Measurements from ENCODE around the gene SPAG9. TPM values are rescaled to one million over a fixed set of nuclear protein-coding genes. Genes with fewer than 3 reads are reported as not detected.

SPAG9 gene
- total RNA-seq, 3 donors from 2014 or later = 37.2 to 45.6 (median 37.4) TPM

- DNase-seq (no peak), ATAC-seq (no peak)
- Mint-ChIP-seq H3K4me3 (no peak overlapping the region), H3K4me1 (ENCODE audit: low read depth) (peaks cover 14% of the 10 kb centered on the region), H3K9me3 (no peaks in the 10 kb centered on the region), H3K27me3 (ENCODE audit: low read depth) (no peaks in the 10 kb centered on the region), H3K36me3 (ENCODE audit: insufficient read depth) (peaks cover 8% of the 10 kb centered on the region)
Measured at GRCh38 chr17:51052235-51052634, 68.4 kb downstream of the SPAG9 start.

GRCh38 chr17:51050291-51051033 lies 70.2 kb downstream of the SPAG9 start:
- ATAC-seq = no peak
- DNase-seq = no peak
- Mint-ChIP-seq H3K4me3 (no peak overlapping the region), H3K9me3 (no peaks in the 10 kb centered on the region), H3K27me3 (ENCODE audit: low read depth) (no peaks in the 10 kb centered on the region), H3K36me3 (ENCODE audit: insufficient read depth) (peaks cover 8% of the 10 kb centered on the region), H3K4me1 (ENCODE audit: low read depth) (peaks cover 8% of the 10 kb centered on the region)

GRCh38 chr17:51046514-51047384 lies 73.9 kb downstream of the SPAG9 start:
- no peak for DNase-seq
- H3K36me3 Mint-ChIP-seq (ENCODE audit: insufficient read depth) = peaks cover 8% of the 10 kb centered on the region
- H3K4me3 Mint-ChIP-seq = no peak overlapping the region
- no peaks in the 10 kb centered on the region for H3K27me3 Mint-ChIP-seq (ENCODE audit: low read depth)
- no peak for ATAC-seq
- no peaks in the 10 kb centered on the region for H3K9me3 Mint-ChIP-seq
- peaks cover 8% of the 10 kb centered on the region for H3K4me1 Mint-ChIP-seq (ENCODE audit: low read depth)

- no peaks in the 10 kb centered on the region for H3K9me3 Mint-ChIP-seq
- no peaks in the 10 kb centered on the region for H3K27me3 Mint-ChIP-seq (ENCODE audit: low read depth)
- H3K4me1 Mint-ChIP-seq (ENCODE audit: low read depth) = peaks cover 8% of the 10 kb centered on the region
- DNase-seq (no peak), ATAC-seq (no peak)
- no peak overlapping the region for H3K4me3 Mint-ChIP-seq
- peaks cover 12% of the 10 kb centered on the region for H3K36me3 Mint-ChIP-seq (ENCODE audit: insufficient read depth)
Measured at GRCh38 chr17:51046046-51046445, 74.6 kb downstream of the SPAG9 start.

- Mint-ChIP-seq H3K27me3 (ENCODE audit: low read depth) (no peaks in the 10 kb centered on the region), H3K4me1 (ENCODE audit: low read depth) (peaks cover 6% of the 10 kb centered on the region), H3K36me3 (ENCODE audit: insufficient read depth) (peaks cover 10% of the 10 kb centered on the region), H3K9me3 (no peaks in the 10 kb centered on the region), H3K4me3 (no peak overlapping the region)
- no peak for ATAC-seq
- no peak for DNase-seq
Measured at GRCh38 chr17:51045621-51046020, 75.0 kb downstream of the SPAG9 start.

- Mint-ChIP-seq H3K4me1 (ENCODE audit: low read depth) (peaks cover 5% of the 10 kb centered on the region), H3K9me3 (no peaks in the 10 kb centered on the region), H3K36me3 (ENCODE audit: insufficient read depth) (peaks cover 9% of the 10 kb centered on the region), H3K27me3 (ENCODE audit: low read depth) (no peaks in the 10 kb centered on the region), H3K4me3 (no peak overlapping the region)
- no peak for DNase-seq
- no peak for ATAC-seq
Measured at GRCh38 chr17:51044976-51045375, 75.7 kb downstream of the SPAG9 start.

GRCh38 chr17:51036084-51036483 lies 84.6 kb downstream of the SPAG9 start:
- H3K4me3 Mint-ChIP-seq = no peak overlapping the region
- ATAC-seq = no peak
- H3K9me3 Mint-ChIP-seq = no peaks in the 10 kb centered on the region
- H3K27me3 Mint-ChIP-seq (ENCODE audit: low read depth) = no peaks in the 10 kb centered on the region
- DNase-seq = no peak
- peaks cover 24% of the 10 kb centered on the region for H3K4me1 Mint-ChIP-seq (ENCODE audit: low read depth)
- peaks cover 24% of the 10 kb centered on the region for H3K36me3 Mint-ChIP-seq (ENCODE audit: insufficient read depth)

GRCh38 chr17:51035431-51035830 lies 85.2 kb downstream of the SPAG9 start:
- Mint-ChIP-seq H3K4me3 (no peak overlapping the region), H3K9me3 (no peaks in the 10 kb centered on the region), H3K4me1 (ENCODE audit: low read depth) (peaks cover 28% of the 10 kb centered on the region), H3K27me3 (ENCODE audit: low read depth) (no peaks in the 10 kb centered on the region), H3K36me3 (ENCODE audit: insufficient read depth) (peaks cover 24% of the 10 kb centered on the region)
- ATAC-seq (no peak), DNase-seq (no peak)

- DNase-seq (no peak), ATAC-seq (no peak)
- Mint-ChIP-seq H3K9me3 (no peaks in the 10 kb centered on the region), H3K27me3 (ENCODE audit: low read depth) (no peaks in the 10 kb centered on the region), H3K4me3 (no peak overlapping the region), H3K36me3 (ENCODE audit: insufficient read depth) (peaks cover 24% of the 10 kb centered on the region), H3K4me1 (ENCODE audit: low read depth) (peaks cover 35% of the 10 kb centered on the region)
Measured at GRCh38 chr17:51034800-51035199, 85.9 kb downstream of the SPAG9 start.

- no peaks in the 10 kb centered on the region for H3K9me3 Mint-ChIP-seq
- H3K4me3 Mint-ChIP-seq = no peak overlapping the region
- ATAC-seq = no peak
Measured at GRCh38 chr17:51032850-51033249, 87.8 kb downstream of the SPAG9 start.

GRCh38 chr17:51029568-51030463 lies 90.9 kb downstream of the SPAG9 start:
- H3K9me3 Mint-ChIP-seq = no peaks in the 10 kb centered on the region
- DNase-seq (no peak), ATAC-seq (peak; percentile 62 to 82)
- peak overlapping the region; percentile 62 for H3K4me3 Mint-ChIP-seq
- H3K36me3 Mint-ChIP-seq (ENCODE audit: insufficient read depth) = peaks cover 17% of the 10 kb centered on the region
- H3K4me1 Mint-ChIP-seq (ENCODE audit: low read depth) = peaks cover 29% of the 10 kb centered on the region
- H3K27me3 Mint-ChIP-seq (ENCODE audit: low read depth) = no peaks in the 10 kb centered on the region

More at GRCh38 chr17:51032850-51033249, 87.8 kb downstream of the SPAG9 start:
- Mint-ChIP-seq H3K27me3 (ENCODE audit: low read depth) (no peaks in the 10 kb centered on the region), H3K36me3 (ENCODE audit: insufficient read depth) (peaks cover 16% of the 10 kb centered on the region), H3K4me1 (ENCODE audit: low read depth) (peaks cover 50% of the 10 kb centered on the region)
- no peak for DNase-seq

GRCh38 chr17:51029142-51029541 lies 91.5 kb downstream of the SPAG9 start:
- peaks cover 12% of the 10 kb centered on the region for H3K36me3 Mint-ChIP-seq (ENCODE audit: insufficient read depth)
- peaks cover 26% of the 10 kb centered on the region for H3K4me1 Mint-ChIP-seq (ENCODE audit: low read depth)
- no peaks in the 10 kb centered on the region for H3K9me3 Mint-ChIP-seq
- no peaks in the 10 kb centered on the region for H3K27me3 Mint-ChIP-seq (ENCODE audit: low read depth)
- peak overlapping the region; percentile 62 for H3K4me3 Mint-ChIP-seq
- no peak for DNase-seq
- ATAC-seq = no peak

- peaks cover 26% of the 10 kb centered on the region for H3K4me1 Mint-ChIP-seq (ENCODE audit: low read depth)
Measured at GRCh38 chr17:51028176-51028863, 92.3 kb downstream of the SPAG9 start.

More at GRCh38 chr17:51028176-51028863, 92.3 kb downstream of the SPAG9 start:
- no peak for DNase-seq
- Mint-ChIP-seq H3K4me3 (no peak overlapping the region), H3K36me3 (ENCODE audit: insufficient read depth) (peaks cover 11% of the 10 kb centered on the region), H3K9me3 (no peaks in the 10 kb centered on the region), H3K27me3 (ENCODE audit: low read depth) (no peaks in the 10 kb centered on the region)
- no peak for ATAC-seq
